GM18951 (cell line): ENCODE data around the gene TOP2B.

ENCODE experiments used
- POLR2A ChIP-seq: IDR thresholded peaks from 4 replicates; pipeline ENCODE4 v1.6.1; 2011; ENCODE audit warnings: mild to moderate bottlenecking; ENCODE audit not compliant: insufficient read length, insufficient read depth; ENCODE audit errors: extremely low read depth
- in situ Hi-C: fragments of 300-500 bp; cut with MboI; formaldehyde crosslinking; loops from one replicate; pipeline ENCODE4 v1.12.0; 2022; ENCODE audit warnings: low sequenced_read_pairs, mixed read lengths, inconsistent platforms; ENCODE audit not compliant: unreplicated experiment

TOP2B gene

DNA sequence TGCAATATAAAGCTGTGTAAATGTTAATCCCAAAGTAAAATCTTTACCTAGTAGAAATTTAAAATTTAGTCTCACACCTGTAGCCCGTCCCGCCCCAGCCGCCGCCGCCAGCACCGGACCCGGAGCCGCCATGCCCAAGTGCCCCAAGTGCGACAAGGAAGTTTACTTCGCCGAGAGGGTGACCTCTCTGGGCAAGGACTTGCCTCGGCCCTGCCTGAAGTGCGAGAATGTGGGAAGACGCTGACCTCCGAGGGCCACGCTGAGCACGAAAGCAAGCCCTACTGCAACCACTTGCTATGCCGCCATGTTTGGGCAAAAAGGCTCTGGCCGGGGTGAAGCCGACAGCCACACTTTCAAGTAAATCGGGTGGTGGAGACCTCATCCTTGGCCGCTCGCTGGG is 22.1 kb upstream of the TOP2B start:
- TF ChIP-seq POLR2A: no peak
- in situ Hi-C loops: no loop called here

DNA sequence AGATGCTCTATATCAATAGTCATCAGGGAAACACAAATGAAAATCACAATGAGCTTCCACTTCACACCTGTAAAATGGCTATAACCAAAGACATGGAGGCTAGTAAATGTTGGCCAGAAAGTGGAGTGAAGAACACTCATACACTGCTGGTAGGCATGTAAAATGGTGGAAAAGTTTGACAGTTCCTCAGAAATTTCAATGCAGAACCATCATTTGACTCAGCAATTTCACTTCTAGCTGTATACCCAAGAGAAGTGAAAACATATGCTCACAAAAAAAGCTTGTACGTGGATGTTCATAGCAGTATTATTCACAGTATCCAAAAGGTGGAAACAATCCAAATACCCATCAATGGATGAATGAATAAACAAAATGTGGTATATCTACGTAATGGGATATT is 19.2 kb upstream of the TOP2B start:
- in situ Hi-C loops: no loop called here
- no peak for TF ChIP-seq POLR2A

DNA sequence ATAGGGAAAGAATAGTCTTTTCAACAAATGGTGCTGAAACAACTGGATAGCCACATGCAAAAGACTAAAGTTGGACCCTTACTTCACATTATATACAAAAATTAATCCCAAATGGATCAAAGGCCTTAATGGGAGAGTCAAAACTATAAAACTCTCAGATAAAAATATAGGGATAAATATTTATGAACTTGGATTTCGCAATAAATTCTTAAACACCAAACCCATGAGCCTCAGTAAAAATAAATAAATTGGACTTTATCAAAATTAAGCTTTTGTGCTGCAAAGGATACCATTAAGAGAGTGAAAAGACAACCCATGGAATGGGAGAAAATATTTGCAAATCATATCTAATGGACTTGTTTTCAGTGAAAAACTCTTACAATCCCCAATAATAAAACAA is 18.7 kb upstream of the TOP2B start:
- no peak for TF ChIP-seq POLR2A
- in situ Hi-C loops: no loop called here

DNA sequence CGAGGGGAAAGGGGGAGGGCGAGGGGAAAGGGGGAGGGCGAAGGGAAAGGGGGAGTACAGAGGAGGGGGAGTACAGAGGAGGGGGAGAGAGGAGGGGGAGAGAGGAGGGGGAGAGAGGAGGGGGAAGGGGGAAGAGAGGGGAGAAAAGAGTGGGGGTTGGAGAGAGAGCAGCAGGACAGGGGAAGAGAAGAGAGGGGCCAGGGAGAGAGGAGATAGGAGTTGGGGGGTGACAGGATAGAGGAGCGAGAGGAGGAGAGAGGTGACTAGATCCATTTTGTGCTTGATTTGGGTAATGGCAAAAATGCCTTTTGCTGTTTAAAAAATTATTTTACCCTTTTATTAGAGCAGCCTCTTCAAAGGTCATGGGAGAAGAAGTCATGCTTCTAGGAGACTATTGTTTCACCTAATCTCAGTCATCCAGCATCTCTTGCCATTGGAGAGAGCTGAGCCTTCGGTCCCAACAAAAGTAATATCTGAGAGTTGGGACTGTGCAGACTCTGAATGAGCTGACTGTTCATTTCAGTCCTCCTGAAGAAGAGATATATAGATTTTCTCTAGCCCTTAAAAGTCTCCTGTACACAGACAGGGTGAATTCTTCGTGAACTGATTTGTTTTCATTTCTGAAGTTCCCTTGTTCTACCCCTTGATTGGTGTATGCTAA is 15.1 kb upstream of the TOP2B start:
- in situ Hi-C loops: no loop called here
- no peak for TF ChIP-seq POLR2A

DNA sequence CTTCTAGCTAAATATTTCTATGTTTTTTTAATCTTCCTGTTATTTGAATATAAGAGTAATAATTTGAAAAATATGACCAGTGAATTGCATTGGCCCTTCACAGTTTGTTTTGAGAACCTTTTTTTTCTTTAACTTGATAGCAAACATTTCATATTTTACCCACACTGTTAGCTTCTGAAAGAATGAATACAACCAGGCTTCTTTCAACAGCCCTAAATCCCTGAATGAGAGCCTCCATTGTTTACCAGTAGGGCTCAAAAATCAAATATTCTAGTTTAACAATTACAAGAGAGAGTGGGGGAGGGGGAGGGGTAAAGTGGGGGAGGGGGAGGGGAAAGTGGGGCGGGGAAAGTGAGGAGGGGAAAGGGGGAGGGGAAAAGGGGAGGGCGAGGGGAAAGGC is 14.5 kb upstream of the TOP2B start:
- TF ChIP-seq POLR2A: no peak
- in situ Hi-C loops: no loop called here

DNA sequence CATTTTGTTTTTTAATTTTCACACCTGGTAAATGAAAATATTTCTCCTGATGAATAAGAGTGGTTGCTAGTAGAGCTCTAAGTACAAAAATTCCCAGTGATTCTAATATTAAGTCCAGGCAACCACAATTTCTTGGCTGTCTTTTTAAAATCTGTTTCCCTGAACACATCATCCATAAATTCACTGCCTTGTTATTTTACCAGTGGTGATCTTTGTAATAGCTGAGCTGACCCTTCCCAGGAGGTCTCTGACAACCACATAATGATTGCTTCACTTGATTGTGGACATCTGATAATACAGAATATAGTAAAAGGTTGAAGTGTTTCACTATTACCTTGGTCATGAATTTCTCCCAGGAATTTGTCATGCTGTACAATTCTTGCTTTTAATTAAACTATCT is 13.9 kb upstream of the TOP2B start:
- no peak for TF ChIP-seq POLR2A
- in situ Hi-C loops: no loop called here

DNA sequence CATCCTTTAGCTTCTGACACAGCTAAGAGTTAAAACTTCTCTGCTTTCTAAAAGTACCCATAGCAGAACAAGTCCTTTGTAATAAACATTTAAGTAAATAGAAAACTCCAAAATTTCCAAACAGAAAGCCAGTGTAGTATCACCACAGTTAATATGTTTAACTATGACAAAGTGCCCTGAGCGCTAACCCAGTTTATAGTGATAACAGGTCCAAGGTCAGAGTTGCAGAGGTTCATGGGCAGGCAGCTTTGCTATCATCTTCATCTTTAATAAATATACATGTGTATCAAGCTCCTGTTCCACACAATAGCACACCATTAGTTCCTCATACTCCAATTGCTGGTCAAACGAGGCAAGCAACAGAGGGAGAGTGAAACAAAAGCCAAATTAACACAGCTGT is 12.4 kb upstream of the TOP2B start:
- no peak for TF ChIP-seq POLR2A
- in situ Hi-C loops: no loop called here

DNA sequence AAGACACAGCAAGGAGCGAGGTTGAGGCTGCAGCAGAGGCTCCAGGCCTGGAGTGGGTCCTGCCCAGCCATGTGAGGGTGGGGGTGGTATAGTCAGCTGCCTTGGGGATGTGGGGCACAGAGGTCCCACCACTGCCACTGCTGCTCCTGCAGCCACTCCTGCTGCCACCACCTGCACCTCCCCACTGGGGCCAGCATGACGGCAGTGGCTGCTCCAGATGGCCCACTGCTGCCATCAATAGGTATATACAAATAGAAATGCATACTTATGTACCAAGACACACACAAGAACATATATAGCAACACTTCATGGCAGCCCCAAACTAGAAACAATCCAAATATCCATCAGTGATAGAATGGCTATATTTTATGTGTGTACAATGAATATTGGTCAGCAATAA is 10.0 kb upstream of the TOP2B start:
- TF ChIP-seq POLR2A: no peak

DNA sequence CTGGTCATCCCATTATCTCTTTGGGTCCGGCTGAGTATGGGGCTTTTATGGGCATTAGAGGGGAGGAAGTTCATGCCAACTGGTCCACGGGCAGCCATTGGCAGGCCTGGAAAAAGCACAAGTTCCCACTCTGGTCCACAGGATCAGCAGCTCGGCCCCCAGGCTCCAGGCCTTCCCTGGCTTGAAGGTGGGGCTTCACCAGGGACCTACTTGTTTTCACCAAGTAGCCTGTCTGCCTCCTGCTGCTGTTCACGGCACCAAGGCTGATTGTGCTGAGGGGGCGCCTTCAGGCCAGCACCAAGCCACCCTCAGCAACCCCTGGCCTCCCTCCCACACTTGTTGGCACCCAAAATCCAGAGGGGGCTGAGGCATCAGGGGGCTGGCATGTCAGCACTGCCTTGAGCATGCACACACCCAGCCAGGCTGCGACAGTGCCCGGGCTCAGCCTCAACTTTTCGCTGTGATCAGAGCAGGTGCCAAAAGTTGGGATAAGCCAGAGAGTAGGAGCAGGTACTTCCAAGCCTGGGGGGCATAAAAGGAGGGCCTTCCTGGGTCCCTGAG is 9.1 kb upstream of the TOP2B start:
- no peak for TF ChIP-seq POLR2A
- in situ Hi-C loops: loop anchor here (25.0 kb wide), 2 partner anchors 188 to 1038 kb away; no protein-coding TSS in a partner anchor

More for the DNA sequence above, 10.0 kb upstream of the TOP2B start:
- in situ Hi-C loops: loop anchor here (25.0 kb wide), 2 partner anchors 188 to 1038 kb away; no protein-coding TSS in a partner anchor

DNA sequence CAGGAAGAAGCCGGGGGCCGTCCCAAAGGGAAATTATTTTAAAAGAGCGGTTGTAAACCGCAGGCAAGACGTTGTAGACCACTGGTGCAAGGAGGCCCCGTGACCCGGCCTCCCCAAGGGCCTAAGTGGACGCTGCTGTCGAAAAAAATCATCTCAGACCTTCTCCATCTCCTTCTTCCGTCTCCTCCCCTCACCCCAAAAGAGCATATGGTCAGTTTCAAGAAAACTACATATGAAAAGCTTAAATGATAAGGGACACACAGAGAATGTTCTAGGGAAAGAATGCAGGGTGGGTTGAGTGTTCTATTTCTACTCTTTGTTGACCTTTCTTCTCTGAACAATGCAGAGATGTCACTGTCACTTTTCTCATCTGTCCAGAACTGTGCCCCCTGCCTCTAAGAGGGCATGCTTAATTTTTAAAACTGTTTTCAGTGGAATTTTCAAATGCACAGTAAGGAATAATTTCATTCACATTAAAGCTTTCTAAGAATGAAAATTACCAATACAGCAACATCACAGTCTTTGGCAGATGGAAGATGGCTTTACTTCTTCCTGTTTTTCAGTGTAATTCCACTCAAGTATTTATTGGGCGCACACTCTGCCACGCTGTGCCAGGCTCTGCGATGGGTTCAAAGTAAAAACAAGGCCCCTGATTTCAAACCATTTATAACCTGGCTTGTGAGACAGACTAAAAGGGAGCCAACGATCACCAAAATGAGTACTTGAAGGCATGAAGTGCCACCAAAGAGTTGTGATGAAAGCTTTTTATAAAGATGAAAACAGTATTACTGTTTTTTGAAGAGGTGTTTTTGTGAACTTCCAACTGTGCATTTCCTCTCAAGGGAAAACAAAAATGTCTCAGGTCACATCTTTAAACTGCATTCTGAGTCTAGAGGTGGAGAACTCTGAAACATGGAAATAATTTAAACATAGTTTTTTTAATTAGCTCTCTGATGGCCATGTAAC is 891 bp upstream of the TOP2B start:
- no peak for TF ChIP-seq POLR2A
- in situ Hi-C loops: loop anchor here (25.0 kb wide), 2 partner anchors 197 to 1047 kb away; no protein-coding TSS in a partner anchor

DNA sequence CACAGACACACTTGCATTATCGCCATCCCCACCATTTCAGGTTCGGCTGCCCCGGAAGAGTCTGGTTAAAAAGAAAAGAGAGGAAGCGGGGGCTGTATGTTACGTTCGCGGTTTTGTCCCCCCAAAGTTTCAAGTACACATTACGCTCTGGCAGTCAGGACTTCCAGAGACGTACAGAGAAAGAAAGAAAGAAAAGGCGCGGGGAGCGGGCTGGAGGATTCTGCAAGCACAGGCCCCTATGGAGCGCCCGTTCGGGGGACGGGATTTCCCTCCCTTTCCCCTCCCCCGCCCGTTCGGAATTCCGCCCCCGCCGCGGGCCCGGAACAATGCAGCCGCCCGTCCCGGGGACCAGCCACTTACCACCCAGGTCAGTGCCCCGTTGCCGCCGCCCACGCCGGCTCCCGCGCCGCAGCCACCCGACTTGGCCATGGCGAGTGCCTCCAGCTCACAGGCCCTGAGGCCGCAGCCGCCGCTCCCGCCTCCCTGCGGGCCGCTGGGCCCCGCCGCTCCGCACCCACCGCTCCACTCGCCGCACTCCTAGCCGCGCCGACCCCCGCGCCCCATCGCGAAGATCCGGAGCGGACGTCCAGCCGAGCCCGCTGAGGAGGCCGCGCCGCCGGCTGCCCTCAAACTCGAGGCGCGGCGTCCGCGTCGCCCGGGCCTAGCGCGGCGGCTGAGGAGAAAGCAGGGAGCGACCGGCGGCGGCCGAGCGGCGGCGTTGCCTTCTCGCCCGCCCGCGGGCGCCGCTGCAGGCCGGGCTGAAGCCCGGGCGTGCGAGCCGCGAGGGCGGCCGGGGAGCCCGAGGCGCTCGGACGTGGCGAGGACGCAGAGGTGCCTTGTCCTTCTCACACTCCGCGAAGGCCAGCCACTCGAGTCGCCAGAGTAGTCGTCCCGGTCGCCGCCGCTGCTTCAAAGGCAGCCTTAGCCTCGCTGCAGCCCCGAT is 567 bp downstream of the TOP2B start:
- TF ChIP-seq POLR2A: peak; percentile 32
- in situ Hi-C loops: loop anchor here (25.0 kb wide), 2 partner anchors 198 to 1048 kb away; no protein-coding TSS in a partner anchor

DNA sequence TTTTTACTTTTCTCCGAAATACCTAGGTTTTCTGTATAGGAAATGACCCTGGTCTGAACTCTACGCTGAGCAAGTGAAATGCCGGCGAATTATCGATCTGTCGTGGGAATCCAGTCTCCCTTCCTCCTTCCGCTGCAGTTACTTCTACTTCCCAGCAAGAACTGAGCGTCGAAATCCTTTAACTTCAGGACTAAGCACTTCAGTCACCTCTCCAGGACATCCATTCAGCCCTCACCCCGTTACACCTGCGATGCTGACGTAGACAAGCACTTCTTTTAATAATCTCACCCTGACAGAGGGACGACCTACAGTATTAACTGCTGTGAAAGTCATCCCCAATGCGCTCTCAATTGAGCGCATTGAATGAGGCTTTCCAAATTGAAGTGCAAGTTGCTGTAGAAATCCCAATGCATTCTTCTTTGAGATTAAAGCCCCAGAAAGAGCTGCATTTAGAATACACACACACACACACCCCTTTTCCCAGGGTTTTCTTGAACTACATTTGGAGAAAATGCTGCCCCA is 1.3 kb downstream of the TOP2B start:
- no peak for TF ChIP-seq POLR2A
- in situ Hi-C loops: loop anchor here (25.0 kb wide), 2 partner anchors 199 to 1049 kb away; no protein-coding TSS in a partner anchor
